ENCODE results near the gene HDHD5.
A peak's percentile ranks its signal among the peaks of the same experiment; 100 is the strongest.

Gene HDHD5

DNA sequence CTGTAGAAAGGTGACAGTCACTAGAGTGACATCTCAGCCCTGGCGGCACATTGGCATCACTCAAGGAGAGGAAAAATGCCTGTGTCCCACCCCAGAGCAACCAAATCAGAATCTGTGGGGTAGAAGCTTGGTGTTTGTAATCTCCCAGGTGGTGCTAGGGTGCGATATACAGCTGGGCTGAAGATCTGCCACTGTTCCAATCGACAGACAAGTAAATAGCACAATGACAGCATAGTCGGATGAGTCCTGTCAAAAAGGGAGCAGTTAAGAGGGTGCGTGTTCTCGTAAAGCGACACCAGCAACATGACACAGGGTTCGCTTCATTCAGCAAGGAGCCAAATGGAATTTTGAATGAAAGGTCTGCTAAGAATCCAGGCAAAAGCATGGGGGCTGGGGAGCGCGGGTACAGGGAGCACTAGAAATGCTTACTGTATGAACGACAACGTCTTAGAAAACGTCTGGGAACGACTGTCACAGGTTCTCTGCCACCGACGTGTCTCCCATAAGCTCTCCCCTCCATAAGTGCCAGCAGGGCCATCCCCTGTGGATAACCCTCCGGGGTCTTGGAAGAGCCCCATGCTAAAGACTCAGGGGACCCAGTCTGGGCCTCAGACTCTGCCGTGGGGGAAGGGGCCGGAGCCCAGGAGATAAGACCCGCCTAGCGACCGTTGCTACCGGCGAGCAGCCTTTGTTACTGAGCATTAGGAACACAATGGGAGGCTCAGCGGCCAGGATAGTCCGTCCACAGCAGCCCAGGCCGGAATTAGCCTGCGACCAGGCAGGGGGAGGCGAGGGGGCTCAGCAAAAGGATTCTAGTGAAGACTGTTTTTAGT is 39.3 kb upstream of the HDHD5 start:
- H3K27ac ChIP-seq (ENCODE audit: poor library complexity, severe bottlenecking) = no peak overlapping the region

GRCh38 chr22:17194213-17194612 is 35.1 kb upstream of the HDHD5 start:
- H3K36me3 ChIP-seq (ENCODE audit: low read depth) = no peaks in the 10 kb centered on the region
- no peaks in the 10 kb centered on the region for H3K4me1 ChIP-seq (ENCODE audit: insufficient read depth, poor library complexity, severe bottlenecking)
- DNase-seq (ENCODE audit: low spot score) = no peak
- H3K27me3 ChIP-seq (ENCODE audit: insufficient read depth, poor library complexity, severe bottlenecking) = no peaks in the 10 kb centered on the region
- H3K4me3 ChIP-seq (ENCODE audit: severe bottlenecking) = no peak overlapping the region
- ATAC-seq (ENCODE audit: low read depth) = no peak
- TF ChIP-seq, protein P1, sequence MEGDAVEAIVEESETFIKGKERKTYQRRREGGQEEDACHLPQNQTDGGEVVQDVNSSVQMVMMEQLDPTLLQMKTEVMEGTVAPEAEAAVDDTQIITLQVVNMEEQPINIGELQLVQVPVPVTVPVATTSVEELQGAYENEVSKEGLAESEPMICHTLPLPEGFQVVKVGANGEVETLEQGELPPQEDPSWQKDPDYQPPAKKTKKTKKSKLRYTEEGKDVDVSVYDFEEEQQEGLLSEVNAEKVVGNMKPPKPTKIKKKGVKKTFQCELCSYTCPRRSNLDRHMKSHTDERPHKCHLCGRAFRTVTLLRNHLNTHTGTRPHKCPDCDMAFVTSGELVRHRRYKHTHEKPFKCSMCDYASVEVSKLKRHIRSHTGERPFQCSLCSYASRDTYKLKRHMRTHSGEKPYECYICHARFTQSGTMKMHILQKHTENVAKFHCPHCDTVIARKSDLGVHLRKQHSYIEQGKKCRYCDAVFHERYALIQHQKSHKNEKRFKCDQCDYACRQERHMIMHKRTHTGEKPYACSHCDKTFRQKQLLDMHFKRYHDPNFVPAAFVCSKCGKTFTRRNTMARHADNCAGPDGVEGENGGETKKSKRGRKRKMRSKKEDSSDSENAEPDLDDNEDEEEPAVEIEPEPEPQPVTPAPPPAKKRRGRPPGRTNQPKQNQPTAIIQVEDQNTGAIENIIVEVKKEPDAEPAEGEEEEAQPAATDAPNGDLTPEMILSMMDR (IDR thresholded peaks at IDR 0.05; ENCODE audit: poor library complexity, severe bottlenecking) = no peak
- no peaks in the 10 kb centered on the region for H3K9me3 ChIP-seq (ENCODE audit: severe bottlenecking)
- no peak overlapping the region for H3K27ac ChIP-seq (ENCODE audit: poor library complexity, severe bottlenecking)

More for the DNA sequence above, 39.3 kb upstream of the HDHD5 start:
- DNase-seq (ENCODE audit: low spot score) = no peak
- Histone ChIP-seq H3K36me3 (ENCODE audit: low read depth) (no peaks in the 10 kb centered on the region), H3K4me1 (ENCODE audit: insufficient read depth, poor library complexity, severe bottlenecking) (no peaks in the 10 kb centered on the region), H3K9me3 (ENCODE audit: severe bottlenecking) (no peaks in the 10 kb centered on the region), H3K4me3 (ENCODE audit: severe bottlenecking) (no peak overlapping the region), H3K27me3 (ENCODE audit: insufficient read depth, poor library complexity, severe bottlenecking) (no peaks in the 10 kb centered on the region)
- TF ChIP-seq, protein P1 (IDR thresholded peaks at IDR 0.05; ENCODE audit: poor library complexity, severe bottlenecking) = no peak
- ATAC-seq (ENCODE audit: low read depth) = no peak

DNA sequence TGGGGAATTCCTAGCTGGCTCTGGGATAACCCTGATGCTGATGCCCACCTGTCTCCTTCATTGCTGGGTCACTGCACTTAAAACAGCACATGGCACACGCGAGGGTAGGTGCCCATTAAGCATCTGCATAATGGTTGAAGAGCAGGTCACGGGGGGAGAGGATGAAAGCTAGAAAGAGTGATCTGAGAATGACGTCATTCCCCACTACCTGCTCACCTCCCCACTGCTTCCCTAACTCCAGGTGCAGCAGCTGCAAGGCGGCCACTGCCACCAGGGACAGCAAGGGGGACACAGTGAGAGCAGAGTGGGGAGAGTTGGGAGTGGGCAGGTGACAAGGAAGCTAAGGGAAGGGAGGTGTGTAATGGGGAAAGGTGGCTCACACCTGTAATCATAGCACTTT is 33.1 kb upstream of the HDHD5 start:
- TF ChIP-seq, protein P1 (IDR thresholded peaks at IDR 0.05; ENCODE audit: poor library complexity, severe bottlenecking) = no peak
- no peaks in the 10 kb centered on the region for H3K4me1 ChIP-seq (ENCODE audit: insufficient read depth, poor library complexity, severe bottlenecking)
- no peaks in the 10 kb centered on the region for H3K27me3 ChIP-seq (ENCODE audit: insufficient read depth, poor library complexity, severe bottlenecking)
- ATAC-seq (ENCODE audit: low read depth) = no peak
- no peaks in the 10 kb centered on the region for H3K36me3 ChIP-seq (ENCODE audit: low read depth)
- no peak overlapping the region for H3K4me3 ChIP-seq (ENCODE audit: severe bottlenecking)
- no peak overlapping the region for H3K27ac ChIP-seq (ENCODE audit: poor library complexity, severe bottlenecking)
- no peak for DNase-seq (ENCODE audit: low spot score)
- H3K9me3 ChIP-seq (ENCODE audit: severe bottlenecking) = no peaks in the 10 kb centered on the region

DNA sequence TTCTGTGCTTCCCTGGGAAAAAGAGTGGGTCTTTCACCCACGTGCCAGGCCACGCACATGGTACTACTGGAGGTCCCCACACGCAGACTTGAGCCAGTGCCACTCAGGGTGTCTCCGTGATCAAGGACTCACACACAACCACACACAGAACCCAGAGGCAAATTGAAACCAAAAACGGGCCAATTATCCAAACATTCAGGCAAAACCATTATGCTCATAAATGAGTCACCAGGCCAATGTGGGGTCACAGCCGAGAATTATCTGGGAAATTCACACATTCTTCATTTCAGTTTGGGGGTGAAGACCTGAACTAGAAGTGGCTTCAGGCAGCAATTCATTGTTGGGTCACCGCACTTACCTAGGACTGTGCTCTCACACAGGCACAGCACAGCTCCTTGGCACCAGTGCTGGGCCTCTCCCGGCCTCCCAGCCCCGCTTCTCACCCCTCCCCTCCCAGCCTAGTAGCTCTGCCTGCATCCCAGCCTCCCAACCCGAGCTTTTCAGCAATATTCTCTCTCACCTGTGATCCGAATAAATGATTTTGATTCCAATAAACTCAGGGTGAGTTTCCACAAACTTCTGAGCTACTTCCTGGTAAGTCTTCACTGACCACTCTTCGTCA is 32.2 kb upstream of the HDHD5 start:
- Histone ChIP-seq H3K4me1 (ENCODE audit: insufficient read depth, poor library complexity, severe bottlenecking) (no peaks in the 10 kb centered on the region), H3K9me3 (ENCODE audit: severe bottlenecking) (no peaks in the 10 kb centered on the region), H3K4me3 (ENCODE audit: severe bottlenecking) (no peak overlapping the region), H3K27me3 (ENCODE audit: insufficient read depth, poor library complexity, severe bottlenecking) (no peaks in the 10 kb centered on the region), H3K27ac (ENCODE audit: poor library complexity, severe bottlenecking) (no peak overlapping the region), H3K36me3 (ENCODE audit: low read depth) (no peaks in the 10 kb centered on the region)
- ATAC-seq (ENCODE audit: low read depth) (peak; percentile 40; the same call in 2 of the 3 replicates), DNase-seq (ENCODE audit: low spot score) (no peak)
- TF ChIP-seq, protein P1 (IDR thresholded peaks at IDR 0.05; ENCODE audit: poor library complexity, severe bottlenecking) = no peak
